ENCODE measurements around the gene RBFOX2.

Gene RBFOX2

GRCh38 chr22:35719212-35719875 lies 309.3 kb downstream of the RBFOX2 start:
- Mint-ChIP-seq H3K27ac (no peak overlapping the region), H3K36me3 (ENCODE audit: low read depth) (no peaks in the 10 kb centered on the region), H3K4me1 (peaks cover 7% of the 10 kb centered on the region), H3K4me3 (no peak overlapping the region), H3K27me3 (ENCODE audit: low read depth) (peaks cover 4% of the 10 kb centered on the region), H3K9me3 (peaks cover 6% of the 10 kb centered on the region)
- no peak for TF ChIP-seq CTCF (IDR thresholded peaks at IDR 0.05; ENCODE audit: unreplicated experiment in 3 of 3)

GRCh38 chr22:35717572-35717971 lies 311.1 kb downstream of the RBFOX2 start, which contains the start of gene APOL5:
TSS of gene APOL5 (plus strand) at chr22:35717872. CDS start at chr22:35717872, 0 bp downstream.
- Mint-ChIP-seq H3K4me3 (no peak within 1 kb of the TSS), H3K27ac (no peak within 1 kb of the TSS), H3K4me1 (peaks cover 7% of the 10 kb centered on the region)

GRCh38 chr22:35712672-35713071 lies 316.0 kb downstream of the RBFOX2 start:
- Mint-ChIP-seq H3K27ac (no peak overlapping the region), H3K4me1 (peaks cover 14% of the 10 kb centered on the region), H3K36me3 (ENCODE audit: low read depth) (no peaks in the 10 kb centered on the region), H3K27me3 (ENCODE audit: low read depth) (peaks cover 10% of the 10 kb centered on the region), H3K4me3 (no peak overlapping the region), H3K9me3 (peaks cover 11% of the 10 kb centered on the region)
- TF ChIP-seq CTCF (IDR thresholded peaks at IDR 0.05; ENCODE audit: unreplicated experiment in 3 of 3): no peak

More at GRCh38 chr22:35717572-35717971, 311.1 kb downstream of the RBFOX2 start, which contains the start of gene APOL5:
- Mint-ChIP-seq H3K36me3 (ENCODE audit: low read depth) (no peaks in the 10 kb centered on the region), H3K27me3 (ENCODE audit: low read depth) (peaks cover 10% of the 10 kb centered on the region), H3K9me3 (peaks cover 17% of the 10 kb centered on the region)
- TF ChIP-seq CTCF (IDR thresholded peaks at IDR 0.05; ENCODE audit: unreplicated experiment in 3 of 3): no peak

GRCh38 chr22:35711336-35711735 lies 317.3 kb downstream of the RBFOX2 start:
- Mint-ChIP-seq H3K27me3 (ENCODE audit: low read depth) (peaks cover 10% of the 10 kb centered on the region), H3K9me3 (peaks cover 11% of the 10 kb centered on the region), H3K36me3 (ENCODE audit: low read depth) (no peaks in the 10 kb centered on the region), H3K27ac (no peak overlapping the region), H3K4me1 (peaks cover 14% of the 10 kb centered on the region), H3K4me3 (no peak overlapping the region)
- TF ChIP-seq CTCF (IDR thresholded peaks at IDR 0.05; ENCODE audit: unreplicated experiment in 3 of 3): no peak

- Mint-ChIP-seq H3K4me1 (peaks cover 14% of the 10 kb centered on the region), H3K4me3 (no peak overlapping the region), H3K27me3 (ENCODE audit: low read depth) (peaks cover 4% of the 10 kb centered on the region), H3K36me3 (ENCODE audit: low read depth) (no peaks in the 10 kb centered on the region), H3K27ac (no peak overlapping the region), H3K9me3 (peaks cover 11% of the 10 kb centered on the region)
- TF ChIP-seq CTCF (IDR thresholded peaks at IDR 0.05; ENCODE audit: unreplicated experiment in 3 of 3): no peak
Observed at GRCh38 chr22:35708917-35709316, 319.7 kb downstream of the RBFOX2 start.

- Mint-ChIP-seq H3K27ac (no peak overlapping the region), H3K4me3 (no peak overlapping the region), H3K27me3 (ENCODE audit: low read depth) (peaks cover 1% of the 10 kb centered on the region), H3K4me1 (peaks cover 14% of the 10 kb centered on the region), H3K9me3 (peaks cover 7% of the 10 kb centered on the region), H3K36me3 (ENCODE audit: low read depth) (no peaks in the 10 kb centered on the region)
- no peak for TF ChIP-seq CTCF (IDR thresholded peaks at IDR 0.05; ENCODE audit: unreplicated experiment in 3 of 3)
Observed at GRCh38 chr22:35708453-35708852, 320.2 kb downstream of the RBFOX2 start.

All from nephron (organoid).